Heart left ventricle (tissue), 16 donors: ENCODE measurements around the gene SMARCD3. TPM values are rescaled to one million over a fixed set of nuclear protein-coding genes. Genes with fewer than 3 reads are reported as not detected.
A peak's percentile ranks its signal among the peaks of the same experiment; 100 is the strongest.

Experiments used
- ATAC-seq, 4 donors: fragments of 200-7000 bp; cut with Tn5 transposase; one replicate each; pipeline ENCODE4 v1.9.1; 2020 to 2022; ENCODE audit warnings: moderate library complexity in 4 of 4, mild to moderate bottlenecking in 3 of 4, moderate number of reproducible peaks in 1 of 4
- DNase-seq, 5 donors: peaks; one replicate each; pipeline ENCODE4 v3.0.0-alpha.2; 2020
- H3K27ac ChIP-seq, 12 donors: fragments of 200-600 bp; sonication (generic) in 4 of 12; one replicate each; pipeline versions ENCODE4 v1.5.0 to v1.8.0; 2016 to 2022; ENCODE audit warnings: mild to moderate bottlenecking in 2 of 12
- H3K27me3 ChIP-seq, 9 donors: fragments of 200-600 bp; sonication (generic) in 2 of 9; one replicate each; pipeline versions ENCODE4 v1.5.1 to v1.8.0; 2016 to 2022; ENCODE audit warnings: mild to moderate bottlenecking in 3 of 9
- H3K36me3 ChIP-seq, 9 donors: fragments of 200-600 bp; sonication (generic) in 2 of 9; one replicate each; pipeline versions ENCODE4 v1.5.0 to v1.8.0; 2018 to 2022; ENCODE audit warnings: mild to moderate bottlenecking in 2 of 9
- H3K4me1 ChIP-seq, 12 donors: fragments of 200-600 bp; sonication (generic) in 4 of 12; one replicate each; pipeline versions ENCODE4 v1.5.0 to v1.8.0; 2016 to 2022; ENCODE audit warnings: mild to moderate bottlenecking in 3 of 12
- H3K4me3 ChIP-seq, 12 donors: fragments of 200-600 bp; sonication (generic) in 4 of 12; one replicate each; pipeline versions ENCODE4 v1.5.0 to v1.8.0; 2017 to 2022; ENCODE audit warnings: mild to moderate bottlenecking in 9 of 12, moderate library complexity in 4 of 12
- H3K9me3 ChIP-seq, 12 donors: fragments of 200-600 bp; sonication (generic) in 4 of 12; one replicate each; pipeline versions ENCODE4 v1.5.0 to v1.8.0; 2016 to 2022; ENCODE audit warnings: mild to moderate bottlenecking in 1 of 12
- POLR2A ChIP-seq, 2 donors: fragments of 450-650 bp; IDR thresholded peaks; one replicate each; pipeline ENCODE4 v1.6.1; 2017; ENCODE audit warnings: antibody characterized with exemption in 2 of 2, mild to moderate bottlenecking in 2 of 2, moderate library complexity in 2 of 2
- WGBS, 4 donors: extraction: QIAGEN DNeasy Blood & Tissue Kit in 2 of 4; methylation state at CpG; one replicate each; pipeline versions ENCODE4 v1.1.5 to v1.1.7; 2013 to 2018; 5-methylcytosine and 5-hydroxymethylcytosine counted together
- intact Hi-C, 10 donors: fragments of 100-400 bp; cut with DNase I; formaldehyde crosslinking; loops; one replicate each; pipeline versions ENCODE4 v1.11.1 to v1.14.2; 2022
- polyA plus RNA-seq, 2 donors: library from polyadenylated mRNA; stranded (reverse); fragments of 200-250 nt; gene quantifications; one replicate each; pipeline ENCODE4 v1.2.3, GENCODE V29; 2013
- total RNA-seq, 9 donors: library from RNA; depleted of rRNA in 2 of 9; stranded (reverse); fragments of >200 nt in 2 of 9; fragmentation: NEBNext Ultra II Directional in 3 of 9; extraction: Animal tissue kit (Norgen Biotek cat#: 25700) in 3 of 9; gene quantifications; one replicate each; pipeline versions ENCODE4 v1.1.0 to v1.2.4, GENCODE V29; 2016 to 2023
- TF ChIP-seq, protein P1 (sequence below), 12 donors: fragments of 200-600 bp; sonication (generic) in 4 of 12; IDR thresholded peaks; one replicate each; pipeline versions ENCODE4 v1.5.0 to v1.8.0; 2018 to 2022; ENCODE audit warnings: antibody characterized with exemption in 12 of 12, mild to moderate bottlenecking in 5 of 12
- donor health status: ischemic (EF 13 %, LVEDD 7.1; RV severe dilation, severe dysfunction).
- donor health status: healthy with polysubstance abuse.
- donor health status: DM: no; HTN: yes; CAD: no.
- donor health status: DM: no; HTN: no; CAD: no.
- donor health status: ischemic (EF 25% LVEDD 6.9; RV normal size, moderate dysfunction).
- donor health status: ischemic (EF 25% LVEDD 5.7; RV mildly dilated, moderate dysfunction).
- donor health status: healthy.
- donor health status: DM: yes; HTN: yes; CAD: no.
- donor health status: ischemic (EF 35%, LVEDD 5.7; RV mildly dilated, moderate dysfunction).
- donor health status: nonischemic (EF 11% LVEDD 7.7; RV severe dilation, severe dysfunction).
- donor health status: DM: yes; HTN: yes; CAD: no.
- donor health status: PGD.
- donor health status: ischemic (EF 29% LVEDD 5.4; RV normal size, mild dysfunction).
- donor health status: nonischemic (EF 23%, LVEDD 6.1; RV moderate dilation, normal function).

SMARCD3 gene
- total and polyA plus RNA-seq, 11 donors = 59.7 to 108 (median 92.2) TPM

DNA sequence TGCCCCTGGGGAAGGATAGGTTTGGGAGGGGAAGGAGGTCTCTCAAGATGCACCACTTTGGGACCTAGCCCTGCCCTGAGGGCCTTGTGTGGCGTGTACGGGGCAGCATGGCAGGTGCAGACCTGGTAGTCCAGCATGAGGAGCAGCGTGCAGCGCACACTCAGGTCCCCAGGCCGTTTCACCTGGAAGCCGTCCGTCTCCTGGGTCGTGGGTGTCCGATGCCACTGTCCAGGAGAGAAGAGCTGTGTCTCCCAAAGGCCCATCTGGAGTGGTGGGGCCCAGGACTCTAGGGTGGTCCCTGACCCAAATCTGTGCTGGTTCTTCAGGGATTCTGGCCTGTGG lies 6.8 kb downstream of the SMARCD3 start:
- Histone ChIP-seq H3K9me3 (no peaks in the 10 kb centered on the region), H3K4me3 (no peak overlapping the region), H3K27me3 (peaks cover 0 to 23% (median 7%) of the 10 kb centered on the region in 9 donors), H3K36me3 (peaks cover 0 to 58% (median 51%) of the 10 kb centered on the region in 9 donors), H3K27ac (peak overlapping the region in 3 of 12 donors; percentile 31 to 55 (median 44)), H3K4me1 (peaks cover 4 to 53% (median 31%) of the 10 kb centered on the region in 12 donors)
- no peak for DNase-seq
- intact Hi-C loops = loop anchor here in 8 of 10 donors (5.0 to 10.0 kb wide), 4 partner anchors 61 to 119 kb away; no protein-coding TSS in a partner anchor
- TF ChIP-seq, protein P1, sequence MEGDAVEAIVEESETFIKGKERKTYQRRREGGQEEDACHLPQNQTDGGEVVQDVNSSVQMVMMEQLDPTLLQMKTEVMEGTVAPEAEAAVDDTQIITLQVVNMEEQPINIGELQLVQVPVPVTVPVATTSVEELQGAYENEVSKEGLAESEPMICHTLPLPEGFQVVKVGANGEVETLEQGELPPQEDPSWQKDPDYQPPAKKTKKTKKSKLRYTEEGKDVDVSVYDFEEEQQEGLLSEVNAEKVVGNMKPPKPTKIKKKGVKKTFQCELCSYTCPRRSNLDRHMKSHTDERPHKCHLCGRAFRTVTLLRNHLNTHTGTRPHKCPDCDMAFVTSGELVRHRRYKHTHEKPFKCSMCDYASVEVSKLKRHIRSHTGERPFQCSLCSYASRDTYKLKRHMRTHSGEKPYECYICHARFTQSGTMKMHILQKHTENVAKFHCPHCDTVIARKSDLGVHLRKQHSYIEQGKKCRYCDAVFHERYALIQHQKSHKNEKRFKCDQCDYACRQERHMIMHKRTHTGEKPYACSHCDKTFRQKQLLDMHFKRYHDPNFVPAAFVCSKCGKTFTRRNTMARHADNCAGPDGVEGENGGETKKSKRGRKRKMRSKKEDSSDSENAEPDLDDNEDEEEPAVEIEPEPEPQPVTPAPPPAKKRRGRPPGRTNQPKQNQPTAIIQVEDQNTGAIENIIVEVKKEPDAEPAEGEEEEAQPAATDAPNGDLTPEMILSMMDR (IDR thresholded peaks at IDR 0.05) = no peak
- no peak for TF ChIP-seq POLR2A (IDR thresholded peaks at IDR 0.05)
- 86 to 91% (median 90%) methylated on average over 8 to 9 of the region's 9 CpGs for WGBS, 4 donors
- ATAC-seq = no peak

DNA sequence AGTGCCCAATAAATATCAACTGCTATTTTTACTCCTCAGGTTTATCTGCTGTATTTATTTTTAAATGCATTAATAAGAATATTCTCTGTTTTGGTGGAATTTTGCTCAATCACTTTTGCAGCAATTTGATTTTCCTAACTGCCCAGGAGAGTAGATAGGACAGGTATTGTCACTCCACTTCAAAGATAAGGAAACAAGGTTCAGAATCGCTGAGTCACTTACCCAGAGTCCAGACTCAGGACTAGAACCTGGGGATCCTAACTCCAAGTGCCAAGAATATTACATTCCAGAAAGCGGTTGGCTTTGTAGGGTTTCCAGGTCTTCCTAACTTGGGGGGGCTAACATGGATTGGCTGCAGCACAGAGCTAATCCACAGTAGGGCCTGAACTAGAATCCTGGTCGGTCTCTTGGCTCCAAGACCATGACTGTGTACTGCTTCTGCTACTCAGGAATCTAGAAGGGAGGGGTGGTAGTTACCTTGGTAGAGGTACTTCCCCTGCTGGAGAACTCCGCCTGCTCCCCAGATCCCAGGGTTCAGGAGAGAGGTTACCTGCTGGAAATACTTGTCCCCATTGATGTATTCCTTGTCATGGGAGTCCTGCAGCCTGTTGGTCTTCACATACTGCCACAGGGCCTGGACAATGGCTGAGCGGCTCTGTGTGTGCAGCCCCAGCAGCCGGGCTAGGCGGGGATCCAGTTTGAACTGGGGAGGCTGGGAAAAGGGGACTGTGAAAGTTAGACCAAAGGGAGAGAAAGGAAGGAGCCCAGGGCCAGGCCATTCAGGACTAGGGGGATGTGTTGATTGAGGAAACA lies 7.3 kb downstream of the SMARCD3 start:
- DNase-seq (no peak), ATAC-seq (no peak)
- peaks cover 0 to 18% (median 7%) of the 10 kb centered on the region in 9 donors for H3K27me3 ChIP-seq
- no peaks in the 10 kb centered on the region for H3K9me3 ChIP-seq
- intact Hi-C loops = loop anchor here in 8 of 10 donors (5.0 to 10.0 kb wide), 4 partner anchors 61 to 119 kb away; no protein-coding TSS in a partner anchor
- peak overlapping the region in 8 of 12 donors; percentile 6 to 63 (median 42) for H3K27ac ChIP-seq
- H3K4me3 ChIP-seq = no peak overlapping the region
- TF ChIP-seq, protein P1 (IDR thresholded peaks at IDR 0.05) = no peak
- TF ChIP-seq POLR2A (IDR thresholded peaks at IDR 0.05) = no peak
- peaks cover 0 to 64% (median 56%) of the 10 kb centered on the region in 9 donors for H3K36me3 ChIP-seq
- 73 to 88% (median 80%) methylated on average over 6 to 7 of the region's 7 CpGs for WGBS, 4 donors
- H3K4me1 ChIP-seq = peaks cover 4 to 47% (median 25%) of the 10 kb centered on the region in 12 donors

DNA sequence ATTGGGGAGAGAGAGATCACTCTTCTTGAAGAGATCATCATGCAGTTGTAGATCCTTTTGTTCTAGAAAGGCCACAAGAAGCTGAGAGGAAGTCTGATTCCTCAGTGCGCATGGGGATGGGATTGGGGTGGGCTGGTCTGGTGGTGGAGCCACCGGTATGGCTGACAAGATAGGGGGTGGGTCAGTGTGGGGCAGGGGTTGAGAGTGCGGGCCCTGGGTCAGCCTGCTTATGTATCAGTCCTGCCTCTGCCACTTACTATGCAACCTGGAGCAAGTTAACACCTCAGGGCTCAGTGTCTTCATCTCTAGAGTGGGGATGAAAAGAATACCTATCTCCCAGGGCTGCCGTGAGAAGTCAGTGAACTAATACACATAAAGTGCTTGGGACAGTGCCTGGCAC lies 8.0 kb downstream of the SMARCD3 start:
- Histone ChIP-seq H3K4me1 (peaks cover under 1 to 45% (median 22%) of the 10 kb centered on the region in 12 donors), H3K27ac (peak overlapping the region in 8 of 12 donors; percentile 6 to 63 (median 42)), H3K4me3 (no peak overlapping the region), H3K36me3 (peaks cover 0 to 68% (median 62%) of the 10 kb centered on the region in 9 donors), H3K27me3 (peaks cover 0 to 11% (median 6%) of the 10 kb centered on the region in 9 donors), H3K9me3 (no peaks in the 10 kb centered on the region)
- ATAC-seq = peak in 2 of 4 donors; percentile 15 to 16
- TF ChIP-seq POLR2A (IDR thresholded peaks at IDR 0.05) = no peak
- TF ChIP-seq, protein P1 (IDR thresholded peaks at IDR 0.05) = no peak
- intact Hi-C loops = loop anchor here in 8 of 10 donors (5.0 to 10.0 kb wide), 4 partner anchors 62 to 118 kb away; no protein-coding TSS in a partner anchor
- 61 to 79% (median 65%) methylated on average over 4 of the region's 4 CpGs for WGBS, 4 donors
- DNase-seq = no peak

DNA sequence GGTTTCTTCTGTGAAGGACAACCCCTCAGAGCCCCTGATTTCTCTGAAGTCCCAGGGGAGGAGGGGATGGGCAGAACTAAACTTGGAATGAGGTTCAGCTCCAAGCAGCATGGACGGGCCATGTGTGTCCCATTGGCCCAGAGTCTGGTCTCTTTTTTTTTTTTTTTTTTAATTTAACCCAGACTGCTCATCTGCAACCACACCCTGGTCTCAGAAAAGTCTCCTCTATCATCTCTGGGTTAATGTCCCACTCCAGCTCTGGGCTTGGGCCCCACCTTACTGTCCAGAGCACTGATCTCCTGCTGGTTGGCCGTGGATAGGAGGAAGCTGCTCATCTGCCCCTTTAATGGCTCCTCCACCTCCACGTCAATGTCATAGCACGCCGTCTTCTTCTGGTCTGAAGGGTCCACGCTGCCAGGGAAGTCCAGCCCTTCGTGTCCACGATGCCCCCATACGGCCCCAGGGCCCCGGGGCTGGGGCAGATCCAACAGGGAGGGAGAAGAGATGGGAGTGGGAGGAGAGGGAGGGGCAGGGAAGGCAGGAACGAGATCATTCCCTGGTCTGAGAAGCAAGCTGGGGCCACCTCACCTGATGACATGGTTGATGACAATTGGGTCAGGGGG lies 8.5 kb downstream of the SMARCD3 start:
- Histone ChIP-seq H3K4me3 (no peak overlapping the region), H3K4me1 (peaks cover 0 to 44% (median 17%) of the 10 kb centered on the region in 12 donors), H3K27ac (peak overlapping the region in 4 of 12 donors; percentile 6 to 63 (median 50)), H3K27me3 (peaks cover 0 to 6% (median under 1%) of the 10 kb centered on the region in 9 donors), H3K9me3 (no peaks in the 10 kb centered on the region), H3K36me3 (peaks cover 0 to 74% (median 68%) of the 10 kb centered on the region in 9 donors)
- TF ChIP-seq, protein P1 (IDR thresholded peaks at IDR 0.05) = no peak
- WGBS, 4 donors = 43 to 51% (median 47%) methylated on average over 11 of the region's 11 CpGs
- DNase-seq (no peak), ATAC-seq (no peak)
- intact Hi-C loops = loop anchor here in 8 of 10 donors (5.0 to 10.0 kb wide), 4 partner anchors 62 to 118 kb away; no protein-coding TSS in a partner anchor
